Measurements from ENCODE around the gene POLG2. TPM values are rescaled to one million over a fixed set of nuclear protein-coding genes. Genes with fewer than 3 reads are reported as not detected.

Gene POLG2
- total and polyA plus RNA-seq, 4 donors, result 3.0 to 8.0 (median 6.6) TPM

- Histone ChIP-seq H3K4me1 (ENCODE audit: control insufficient read depth in 4 of 4, insufficient read depth in 4 of 4, low read length in 3 of 4) (peaks cover 0 to 2% (median 0%) of the 10 kb centered on the region in 4 donors), H3K4me3 (ENCODE audit: low read depth in 1 of 3, low read length in 3 of 3) (no peak overlapping the region), H3K27me3 (ENCODE audit: control insufficient read depth in 4 of 4, insufficient read depth in 4 of 4, low read length in 3 of 4) (no peaks in the 10 kb centered on the region), H3K9ac (ENCODE audit: low read depth in 1 of 2, low read length in 2 of 2) (no peak overlapping the region), H3K9me3 (ENCODE audit: control insufficient read depth in 4 of 4, low read length in 3 of 4) (no peaks in the 10 kb centered on the region), H3K36me3 (ENCODE audit: control insufficient read depth in 4 of 4, insufficient read depth in 3 of 4, low read depth in 1 of 4, low read length in 3 of 4) (no peaks in the 10 kb centered on the region), H3K27ac (ENCODE audit: low read depth in 1 of 2, low read length in 2 of 2) (no peak overlapping the region)
- TF ChIP-seq GABPA (IDR thresholded peaks at IDR 0.05 in 1 of 2, conservative IDR thresholded peaks at IDR 0.05 in 1 of 2), result no peak
- TF ChIP-seq, protein P1, sequence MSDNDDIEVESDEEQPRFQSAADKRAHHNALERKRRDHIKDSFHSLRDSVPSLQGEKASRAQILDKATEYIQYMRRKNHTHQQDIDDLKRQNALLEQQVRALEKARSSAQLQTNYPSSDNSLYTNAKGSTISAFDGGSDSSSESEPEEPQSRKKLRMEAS (IDR thresholded peaks at IDR 0.05), result no peak
- no peak for TF ChIP-seq TAF1 (conservative IDR thresholded peaks at IDR 0.05)
- no peak for TF ChIP-seq NR2F2 (IDR thresholded peaks at IDR 0.05)
- no peak for TF ChIP-seq HNF4A (conservative IDR thresholded peaks at IDR 0.05)
- TF ChIP-seq SP1 (IDR thresholded peaks at IDR 0.05), result no peak
- no peak for TF ChIP-seq FOXA1 (IDR thresholded peaks at IDR 0.05)
- TF ChIP-seq ZBTB33 (IDR thresholded peaks at IDR 0.05), result no peak
- TF ChIP-seq JUND (IDR thresholded peaks at IDR 0.05), result no peak
- TF ChIP-seq, protein P2, sequence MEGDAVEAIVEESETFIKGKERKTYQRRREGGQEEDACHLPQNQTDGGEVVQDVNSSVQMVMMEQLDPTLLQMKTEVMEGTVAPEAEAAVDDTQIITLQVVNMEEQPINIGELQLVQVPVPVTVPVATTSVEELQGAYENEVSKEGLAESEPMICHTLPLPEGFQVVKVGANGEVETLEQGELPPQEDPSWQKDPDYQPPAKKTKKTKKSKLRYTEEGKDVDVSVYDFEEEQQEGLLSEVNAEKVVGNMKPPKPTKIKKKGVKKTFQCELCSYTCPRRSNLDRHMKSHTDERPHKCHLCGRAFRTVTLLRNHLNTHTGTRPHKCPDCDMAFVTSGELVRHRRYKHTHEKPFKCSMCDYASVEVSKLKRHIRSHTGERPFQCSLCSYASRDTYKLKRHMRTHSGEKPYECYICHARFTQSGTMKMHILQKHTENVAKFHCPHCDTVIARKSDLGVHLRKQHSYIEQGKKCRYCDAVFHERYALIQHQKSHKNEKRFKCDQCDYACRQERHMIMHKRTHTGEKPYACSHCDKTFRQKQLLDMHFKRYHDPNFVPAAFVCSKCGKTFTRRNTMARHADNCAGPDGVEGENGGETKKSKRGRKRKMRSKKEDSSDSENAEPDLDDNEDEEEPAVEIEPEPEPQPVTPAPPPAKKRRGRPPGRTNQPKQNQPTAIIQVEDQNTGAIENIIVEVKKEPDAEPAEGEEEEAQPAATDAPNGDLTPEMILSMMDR (IDR thresholded peaks at IDR 0.05; ENCODE audit: low read depth, low read length, missing input control), result no peak
- no peak for TF ChIP-seq RXRA (IDR thresholded peaks at IDR 0.05)
- TF ChIP-seq EGR1 (IDR thresholded peaks at IDR 0.05; ENCODE audit: low read depth in 2 of 2), result no peak
- no peak for TF ChIP-seq YY1 (IDR thresholded peaks at IDR 0.05)
- TF ChIP-seq RAD21 (IDR thresholded peaks at IDR 0.05), result no peak
- WGBS, result 87% methylated on average over 8 of the region's 8 CpGs
- DNase-seq (ENCODE audit: low spot score), result no peak
These were observed 38.1 kb downstream of the POLG2 start for GRCh38 chr17:64458756-64459155.

DNA sequence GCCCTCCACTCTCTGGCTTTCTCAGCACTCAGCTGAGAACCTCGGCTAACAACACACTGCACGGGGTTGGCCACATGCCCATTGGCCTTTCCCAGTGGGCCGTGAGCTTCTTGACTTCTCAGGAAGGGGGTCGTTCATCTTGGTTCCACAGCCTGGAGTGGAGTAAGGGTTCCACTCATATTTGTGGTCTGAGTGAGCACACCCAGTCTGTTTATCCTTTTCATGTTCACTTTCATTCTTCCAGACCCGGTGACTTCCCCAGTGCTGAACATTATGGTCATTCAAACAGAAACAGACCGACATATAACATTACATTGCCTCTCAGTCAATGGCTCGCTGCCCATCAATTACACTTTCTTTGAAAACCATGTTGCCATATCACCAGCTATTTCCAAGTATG lies 39.7 kb downstream of the POLG2 start:
- peaks cover 0 to 2% (median 0%) of the 10 kb centered on the region in 4 donors for H3K4me1 ChIP-seq (ENCODE audit: control insufficient read depth in 4 of 4, insufficient read depth in 4 of 4, low read length in 3 of 4)
- no peak overlapping the region for H3K27ac ChIP-seq (ENCODE audit: low read depth in 1 of 2, low read length in 2 of 2)

More for the DNA sequence above, 39.7 kb downstream of the POLG2 start:
- no peaks in the 10 kb centered on the region for H3K9me3 ChIP-seq (ENCODE audit: control insufficient read depth in 4 of 4, low read length in 3 of 4)
- no peaks in the 10 kb centered on the region for H3K27me3 ChIP-seq (ENCODE audit: control insufficient read depth in 4 of 4, insufficient read depth in 4 of 4, low read length in 3 of 4)
- no peak overlapping the region for H3K9ac ChIP-seq (ENCODE audit: low read depth in 1 of 2, low read length in 2 of 2)
- TF ChIP-seq JUND (IDR thresholded peaks at IDR 0.05) (no peak), TAF1 (conservative IDR thresholded peaks at IDR 0.05) (no peak), EGR1 (IDR thresholded peaks at IDR 0.05; ENCODE audit: low read depth in 2 of 2) (no peak), SP1 (IDR thresholded peaks at IDR 0.05) (no peak), FOXA1 (IDR thresholded peaks at IDR 0.05) (no peak), NR2F2 (IDR thresholded peaks at IDR 0.05) (no peak), GABPA (IDR thresholded peaks at IDR 0.05 in 1 of 2, conservative IDR thresholded peaks at IDR 0.05 in 1 of 2) (no peak), RXRA (IDR thresholded peaks at IDR 0.05) (no peak), ZBTB33 (IDR thresholded peaks at IDR 0.05) (no peak), HNF4G (IDR thresholded peaks at IDR 0.05) (no peak), YY1 (IDR thresholded peaks at IDR 0.05) (no peak), FOXA2 (IDR thresholded peaks at IDR 0.05) (no peak), RAD21 (IDR thresholded peaks at IDR 0.05) (no peak), HNF4A (conservative IDR thresholded peaks at IDR 0.05) (no peak), ATF3 (IDR thresholded peaks at IDR 0.05) (no peak)
- TF ChIP-seq, protein P2 (IDR thresholded peaks at IDR 0.05; ENCODE audit: low read depth, low read length, missing input control), result no peak
- TF ChIP-seq, protein P3, sequence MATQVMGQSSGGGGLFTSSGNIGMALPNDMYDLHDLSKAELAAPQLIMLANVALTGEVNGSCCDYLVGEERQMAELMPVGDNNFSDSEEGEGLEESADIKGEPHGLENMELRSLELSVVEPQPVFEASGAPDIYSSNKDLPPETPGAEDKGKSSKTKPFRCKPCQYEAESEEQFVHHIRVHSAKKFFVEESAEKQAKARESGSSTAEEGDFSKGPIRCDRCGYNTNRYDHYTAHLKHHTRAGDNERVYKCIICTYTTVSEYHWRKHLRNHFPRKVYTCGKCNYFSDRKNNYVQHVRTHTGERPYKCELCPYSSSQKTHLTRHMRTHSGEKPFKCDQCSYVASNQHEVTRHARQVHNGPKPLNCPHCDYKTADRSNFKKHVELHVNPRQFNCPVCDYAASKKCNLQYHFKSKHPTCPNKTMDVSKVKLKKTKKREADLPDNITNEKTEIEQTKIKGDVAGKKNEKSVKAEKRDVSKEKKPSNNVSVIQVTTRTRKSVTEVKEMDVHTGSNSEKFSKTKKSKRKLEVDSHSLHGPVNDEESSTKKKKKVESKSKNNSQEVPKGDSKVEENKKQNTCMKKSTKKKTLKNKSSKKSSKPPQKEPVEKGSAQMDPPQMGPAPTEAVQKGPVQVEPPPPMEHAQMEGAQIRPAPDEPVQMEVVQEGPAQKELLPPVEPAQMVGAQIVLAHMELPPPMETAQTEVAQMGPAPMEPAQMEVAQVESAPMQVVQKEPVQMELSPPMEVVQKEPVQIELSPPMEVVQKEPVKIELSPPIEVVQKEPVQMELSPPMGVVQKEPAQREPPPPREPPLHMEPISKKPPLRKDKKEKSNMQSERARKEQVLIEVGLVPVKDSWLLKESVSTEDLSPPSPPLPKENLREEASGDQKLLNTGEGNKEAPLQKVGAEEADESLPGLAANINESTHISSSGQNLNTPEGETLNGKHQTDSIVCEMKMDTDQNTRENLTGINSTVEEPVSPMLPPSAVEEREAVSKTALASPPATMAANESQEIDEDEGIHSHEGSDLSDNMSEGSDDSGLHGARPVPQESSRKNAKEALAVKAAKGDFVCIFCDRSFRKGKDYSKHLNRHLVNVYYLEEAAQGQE (IDR thresholded peaks at IDR 0.05), result no peak
- TF ChIP-seq, protein P1 (IDR thresholded peaks at IDR 0.05), result no peak
- 80% methylated on average over 7 of the region's 7 CpGs for whole genome bisulfite sequencing
- H3K36me3 ChIP-seq (ENCODE audit: control insufficient read depth in 4 of 4, insufficient read depth in 3 of 4, low read depth in 1 of 4, low read length in 3 of 4), result no peaks in the 10 kb centered on the region
- H3K4me3 ChIP-seq (ENCODE audit: low read depth in 1 of 3, low read length in 3 of 3), result no peak overlapping the region
- no peak for DNase-seq (ENCODE audit: low spot score)

All from liver (tissue), 9 donors.